Hepatocyte (in vitro differentiated cells): ENCODE measurements around the gene PTPRM. TPM values are rescaled to one million over a fixed set of nuclear protein-coding genes. Genes with fewer than 3 reads are reported as not detected.

Experiments used
- DNase-seq: peaks from one replicate; pipeline ENCODE4 v3.0.0-alpha.2; 2016; ENCODE audit warnings: low spot score
- H2AFZ ChIP-seq: fragments of 200-600 bp; sonication (generic); 2 replicates; pipeline ENCODE4 v1.6.0; 2016; ENCODE audit warnings: antibody characterized with exemption, mild to moderate bottlenecking
- H3K27ac ChIP-seq: fragments of 200-600 bp; sonication (generic); 2 replicates; pipeline ENCODE4 v1.5.1; 2016; ENCODE audit warnings: mild to moderate bottlenecking
- H3K27me3 ChIP-seq: fragments of 200-600 bp; sonication (generic); 2 replicates; pipeline ENCODE4 v1.6.1; 2016
- H3K36me3 ChIP-seq: fragments of 200-600 bp; sonication (generic); replicated peaks from 2 replicates; pipeline ENCODE4 v1.5.1; 2016; ENCODE audit warnings: low read depth; ENCODE audit not compliant: insufficient read depth
- H3K4me1 ChIP-seq: fragments of 200-600 bp; sonication (generic); 2 replicates; pipeline ENCODE4 v1.5.1; 2016; ENCODE audit warnings: mild to moderate bottlenecking, moderate library complexity; ENCODE audit not compliant: insufficient read depth
- H3K4me2 ChIP-seq: fragments of 200-600 bp; sonication (generic); 2 replicates; pipeline ENCODE4 v1.6.0; 2016
- H3K4me3 ChIP-seq: fragments of 200-600 bp; sonication (generic); 2 replicates; pipeline ENCODE4 v1.5.1; 2016; ENCODE audit warnings: mild to moderate bottlenecking
- H3K79me2 ChIP-seq: fragments of 200-600 bp; sonication (generic); 2 replicates; pipeline ENCODE4 v1.6.0; 2017; ENCODE audit warnings: mild to moderate bottlenecking
- H3K9me2 ChIP-seq: fragments of 200-600 bp; sonication (generic); replicated peaks from 2 replicates; pipeline ENCODE4 v1.6.0; 2017; ENCODE audit warnings: mild to moderate bottlenecking; ENCODE audit not compliant: insufficient read depth
- H3K9me3 ChIP-seq: fragments of 200-600 bp; sonication (generic); 2 replicates; pipeline ENCODE4 v1.5.1; 2016; ENCODE audit warnings: low read depth, mild to moderate bottlenecking
- H4K20me1 ChIP-seq: fragments of 200-600 bp; sonication (generic); 2 replicates; pipeline ENCODE4 v1.6.0; 2016; ENCODE audit warnings: mild to moderate bottlenecking; ENCODE audit not compliant: insufficient read depth, poor library complexity, severe bottlenecking
- EZH2 ChIP-seq: fragments of 200-600 bp; sonication (generic); IDR thresholded peaks from 2 replicates; pipeline ENCODE4 v1.6.1; 2016; ENCODE audit warnings: antibody characterized with exemption, mild to moderate bottlenecking, borderline replicate concordance
- EZH2phosphoT487 ChIP-seq: fragments of 200-600 bp; sonication (generic); IDR thresholded peaks from one replicate; pipeline ENCODE4 v1.6.1; 2018; ENCODE audit warnings: antibody characterized with exemption, mild to moderate bottlenecking, low read depth, moderate library complexity; ENCODE audit not compliant: unreplicated experiment, severe bottlenecking
- WGBS: methylation state at CpG from one replicate; pipeline ENCODE4 v1.1.6; 2016; ENCODE audit warnings: low lambda C conversion rate; ENCODE audit errors: missing lambda C conversion rate; 5-methylcytosine and 5-hydroxymethylcytosine counted together
- polyA plus RNA-seq: library from polyadenylated mRNA; unstranded; fragments of >200 nt; fragmentation: Nextera tagmentation; extraction: Ambion mirVana; gene quantifications from 2 replicates; pipeline ENCODE4 v1.2.1, GENCODE V29; 2016
- total RNA-seq: library from RNA; depleted of rRNA; stranded (reverse); fragments of >200 nt; gene quantifications from 2 replicates; pipeline ENCODE4 v1.2.3, GENCODE V29; 2014
- TF ChIP-seq, protein P1 (sequence below): fragments of 200-600 bp; sonication (generic); IDR thresholded peaks from 2 replicates; pipeline ENCODE4 v1.5.1; 2016; ENCODE audit warnings: antibody characterized with exemption, mild to moderate bottlenecking; ENCODE audit not compliant: poor library complexity

Gene PTPRM
- total and polyA plus RNA-seq, 2 experiments from 2014 or later: 26.1 to 47.4 TPM

DNA sequence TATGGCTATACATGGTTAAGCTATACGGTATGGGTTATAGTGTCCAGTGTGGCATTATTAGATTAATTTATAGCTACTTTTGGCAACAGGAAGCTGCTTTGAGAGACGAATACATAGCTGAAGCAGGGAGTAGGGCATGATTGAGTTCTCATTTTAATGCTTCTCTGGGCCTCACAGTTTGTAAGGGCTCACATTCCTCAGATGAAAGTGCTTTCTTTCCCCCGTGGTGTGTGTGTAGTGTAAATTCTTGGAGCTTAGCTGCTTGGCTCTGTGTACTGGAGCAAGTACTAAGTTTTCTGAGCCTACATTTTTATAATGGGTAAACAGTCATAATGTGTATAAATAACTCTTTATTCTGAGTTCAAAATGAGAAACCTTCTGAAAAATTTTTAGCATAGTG is 173.7 kb downstream of the PTPRM start:
- H3K27ac ChIP-seq: no peak overlapping the region
- TF ChIP-seq, protein P1, sequence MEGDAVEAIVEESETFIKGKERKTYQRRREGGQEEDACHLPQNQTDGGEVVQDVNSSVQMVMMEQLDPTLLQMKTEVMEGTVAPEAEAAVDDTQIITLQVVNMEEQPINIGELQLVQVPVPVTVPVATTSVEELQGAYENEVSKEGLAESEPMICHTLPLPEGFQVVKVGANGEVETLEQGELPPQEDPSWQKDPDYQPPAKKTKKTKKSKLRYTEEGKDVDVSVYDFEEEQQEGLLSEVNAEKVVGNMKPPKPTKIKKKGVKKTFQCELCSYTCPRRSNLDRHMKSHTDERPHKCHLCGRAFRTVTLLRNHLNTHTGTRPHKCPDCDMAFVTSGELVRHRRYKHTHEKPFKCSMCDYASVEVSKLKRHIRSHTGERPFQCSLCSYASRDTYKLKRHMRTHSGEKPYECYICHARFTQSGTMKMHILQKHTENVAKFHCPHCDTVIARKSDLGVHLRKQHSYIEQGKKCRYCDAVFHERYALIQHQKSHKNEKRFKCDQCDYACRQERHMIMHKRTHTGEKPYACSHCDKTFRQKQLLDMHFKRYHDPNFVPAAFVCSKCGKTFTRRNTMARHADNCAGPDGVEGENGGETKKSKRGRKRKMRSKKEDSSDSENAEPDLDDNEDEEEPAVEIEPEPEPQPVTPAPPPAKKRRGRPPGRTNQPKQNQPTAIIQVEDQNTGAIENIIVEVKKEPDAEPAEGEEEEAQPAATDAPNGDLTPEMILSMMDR: no peak
- TF ChIP-seq EZH2: no peak
- TF ChIP-seq EZH2phosphoT487: no peak
- no peaks in the 10 kb centered on the region for H4K20me1 ChIP-seq
- peak overlapping the region; percentile 29 for H3K4me2 ChIP-seq
- no peaks in the 10 kb centered on the region for H3K9me2 ChIP-seq
- no peak overlapping the region for H3K4me3 ChIP-seq
- H3K79me2 ChIP-seq: peaks cover 20% of the 10 kb centered on the region
- H3K27me3 ChIP-seq: no peaks in the 10 kb centered on the region
- WGBS: 27% methylated on average over 3 of the region's 3 CpGs
- no peaks in the 10 kb centered on the region for H3K36me3 ChIP-seq
- H2AFZ ChIP-seq: no peak overlapping the region
- DNase-seq: no peak
- H3K9me3 ChIP-seq: peaks cover 6% of the 10 kb centered on the region
- peaks cover 4% of the 10 kb centered on the region for H3K4me1 ChIP-seq

DNA sequence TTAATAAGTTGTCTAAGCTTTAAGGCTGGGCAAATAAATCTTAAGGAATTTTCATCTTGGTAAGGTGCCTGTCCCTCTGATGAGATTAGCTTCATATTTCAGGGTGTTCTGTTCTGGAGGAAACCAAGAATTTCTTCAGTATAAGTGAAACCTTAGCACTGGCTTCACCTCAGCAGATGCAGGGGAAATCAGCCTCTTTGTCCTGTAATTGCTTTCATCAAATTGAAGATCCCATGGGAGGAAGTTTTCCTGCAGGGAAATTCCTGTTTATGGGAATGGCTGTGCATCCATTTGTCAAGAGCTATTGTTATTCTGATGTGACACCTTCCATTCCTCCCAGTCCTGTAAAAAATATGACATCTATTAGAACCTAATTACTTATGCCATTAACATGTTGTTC is 174.5 kb downstream of the PTPRM start:
- Histone ChIP-seq H3K4me2 (no peak overlapping the region), H3K79me2 (peaks cover 24% of the 10 kb centered on the region), H3K36me3 (no peaks in the 10 kb centered on the region), H3K9me2 (no peaks in the 10 kb centered on the region), H2AFZ (no peak overlapping the region), H3K27me3 (no peaks in the 10 kb centered on the region), H3K4me3 (no peak overlapping the region), H3K9me3 (peaks cover 7% of the 10 kb centered on the region), H3K4me1 (peaks cover 4% of the 10 kb centered on the region), H4K20me1 (no peaks in the 10 kb centered on the region), H3K27ac (no peak overlapping the region)
- TF ChIP-seq, protein P1: no peak
- TF ChIP-seq EZH2phosphoT487 (no peak), EZH2 (no peak)
- DNase-seq: no peak

DNA sequence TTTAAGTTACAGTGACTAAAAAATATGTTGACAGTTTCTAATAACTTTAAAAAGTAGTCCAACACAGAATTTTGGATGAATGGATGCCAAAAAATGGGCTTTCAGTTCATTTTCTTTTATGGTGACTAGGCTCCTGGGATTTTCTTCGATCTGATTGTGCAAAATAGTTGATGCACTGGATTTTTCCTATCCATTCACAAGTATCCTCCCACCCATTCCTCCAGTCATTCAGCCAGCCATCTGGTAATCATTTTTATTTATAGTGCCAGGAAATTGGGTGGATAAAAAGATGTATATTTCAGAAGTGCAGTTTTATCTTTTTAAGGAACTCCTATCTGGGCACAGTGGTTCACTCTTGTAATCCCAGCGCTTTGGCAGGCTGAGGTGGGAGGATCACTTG is 175.1 kb downstream of the PTPRM start:
- whole genome bisulfite sequencing: 79% methylated on average over 2 of the region's 2 CpGs
- no peaks in the 10 kb centered on the region for H4K20me1 ChIP-seq

More for the DNA sequence above, 175.1 kb downstream of the PTPRM start:
- H3K27ac ChIP-seq: no peak overlapping the region
- no peak overlapping the region for H3K4me3 ChIP-seq
- no peak overlapping the region for H3K4me2 ChIP-seq
- peaks cover 25% of the 10 kb centered on the region for H3K79me2 ChIP-seq
- peaks cover 4% of the 10 kb centered on the region for H3K4me1 ChIP-seq
- H3K9me3 ChIP-seq: peaks cover 7% of the 10 kb centered on the region
- no peaks in the 10 kb centered on the region for H3K9me2 ChIP-seq
- H3K36me3 ChIP-seq: no peaks in the 10 kb centered on the region
- no peak overlapping the region for H2AFZ ChIP-seq
- H3K27me3 ChIP-seq: no peaks in the 10 kb centered on the region
- TF ChIP-seq EZH2 (no peak), EZH2phosphoT487 (no peak)
- TF ChIP-seq, protein P1: no peak
- no peak for DNase-seq
